ENCODE measurements around the gene FNDC10.

- TF ChIP-seq KAT7 (CRISPR knock-in tag; IDR thresholded peaks at IDR 0.05; ENCODE audit: borderline replicate concordance), result no peak
- TF ChIP-seq CTCF (IDR thresholded peaks at IDR 0.05), result no peak
- TF ChIP-seq TEAD4 (CRISPR knock-in tag; IDR thresholded peaks at IDR 0.05), result no peak
- TF ChIP-seq E2F4 (CRISPR knock-in tag; IDR thresholded peaks at IDR 0.05; ENCODE audit: borderline replicate concordance, low read depth), result no peak
- TF ChIP-seq ZNF416 (CRISPR knock-in tag; IDR thresholded peaks at IDR 0.05), result no peak
- TF ChIP-seq HMGXB4 (CRISPR knock-in tag; IDR thresholded peaks at IDR 0.05), result no peak
- no peak for TF ChIP-seq ATF3 (CRISPR knock-in tag; conservative IDR thresholded peaks at IDR 0.05)
- no peak for TF ChIP-seq FOXJ3 (CRISPR knock-in tag; IDR thresholded peaks at IDR 0.05; ENCODE audit: borderline replicate concordance)
- no peak for TF ChIP-seq ZNF317 (CRISPR knock-in tag; IDR thresholded peaks at IDR 0.05; ENCODE audit: borderline replicate concordance, low read depth)
These were observed 27.4 kb upstream of the FNDC10 start for GRCh38 chr1:1627261-1627828.

Measured in WTC11 (cell line).